BLaER1 (cell line): ENCODE measurements around the gene TMEM52.

ENCODE experiments used
- H3K27ac ChIP-seq: shearing (Covaris generic); formaldehyde crosslinking; 2 replicates; pipeline ENCODE4 v1.8.1; 2022
- H3K27me3 ChIP-seq: shearing (Covaris generic); formaldehyde crosslinking; 2 replicates; pipeline ENCODE4 v1.8.1; 2022
- H3K36me3 ChIP-seq: shearing (Covaris generic); formaldehyde crosslinking; 2 replicates; pipeline ENCODE4 v1.8.1; 2022
- H3K4me1 ChIP-seq: shearing (Covaris generic); formaldehyde crosslinking; 2 replicates; pipeline ENCODE4 v1.8.1; 2022
- H3K4me2 ChIP-seq: shearing (Covaris generic); formaldehyde crosslinking; 2 replicates; pipeline ENCODE4 v1.8.1; 2022
- H3K4me3 ChIP-seq: shearing (Covaris generic); formaldehyde crosslinking; 2 replicates; pipeline ENCODE4 v1.8.1; 2022
- H3K9ac ChIP-seq: shearing (Covaris generic); formaldehyde crosslinking; 2 replicates; pipeline ENCODE4 v1.8.1; 2022
- H3K9me3 ChIP-seq: shearing (Covaris generic); formaldehyde crosslinking; 2 replicates; pipeline ENCODE4 v1.8.1; 2022
- H4K20me1 ChIP-seq: shearing (Covaris generic); formaldehyde crosslinking; 2 replicates; pipeline ENCODE4 v1.8.1; 2022
- Cebpa-rat ChIP-seq: shearing (Covaris generic); IDR thresholded peaks from 2 replicates; pipeline ENCODE4 v1.8.1; 2022

Gene TMEM52

GRCh38 chr1:1959840-1960479, 40.9 kb upstream of the TMEM52 start:
- H3K27me3 ChIP-seq, result 0 out of 2 replicates have a peak, but pooled peaks cover under 1% of the 10 kb centered on the region
- no peaks in the 10 kb centered on the region for H3K36me3 ChIP-seq
- H3K9ac ChIP-seq, result peak overlapping the region; percentile 10; the same call in 1 of the 2 replicates
- no peak overlapping the region for H3K4me3 ChIP-seq
- H3K4me2 ChIP-seq, result peak overlapping the region; percentile 82
- H3K4me1 ChIP-seq, result peaks cover 61% of the 10 kb centered on the region
- H3K9me3 ChIP-seq, result no peaks in the 10 kb centered on the region
- peak overlapping the region; percentile 45; the same call in 1 of the 2 replicates for H3K27ac ChIP-seq
- no peaks in the 10 kb centered on the region for H4K20me1 ChIP-seq
- TF ChIP-seq Cebpa-rat, result no peak

GRCh38 chr1:1959459-1959839, 40.4 kb upstream of the TMEM52 start:
- Histone ChIP-seq H3K27ac (no peak overlapping the region), H3K9ac (no peak overlapping the region), H3K4me3 (no peak overlapping the region), H4K20me1 (no peaks in the 10 kb centered on the region), H3K9me3 (no peaks in the 10 kb centered on the region), H3K4me1 (peaks cover 63% of the 10 kb centered on the region), H3K36me3 (no peaks in the 10 kb centered on the region), H3K27me3 (no peaks in the 10 kb centered on the region), H3K4me2 (peak overlapping the region; percentile 82)
- no peak for TF ChIP-seq Cebpa-rat

- Histone ChIP-seq H3K9me3 (no peaks in the 10 kb centered on the region), H3K9ac (no peak overlapping the region), H3K4me2 (peak overlapping the region; percentile 24), H3K4me1 (peaks cover 63% of the 10 kb centered on the region), H3K27ac (no peak overlapping the region), H4K20me1 (no peaks in the 10 kb centered on the region), H3K27me3 (no peaks in the 10 kb centered on the region), H3K36me3 (no peaks in the 10 kb centered on the region), H3K4me3 (no peak overlapping the region)
- no peak for TF ChIP-seq Cebpa-rat
Measured at GRCh38 chr1:1958071-1958541, 39.0 kb upstream of the TMEM52 start.

GRCh38 chr1:1957533-1957961, 38.5 kb upstream of the TMEM52 start:
- H3K4me1 ChIP-seq, result peaks cover 61% of the 10 kb centered on the region
- H3K9me3 ChIP-seq, result no peaks in the 10 kb centered on the region
- no peaks in the 10 kb centered on the region for H4K20me1 ChIP-seq
- H3K27me3 ChIP-seq, result no peaks in the 10 kb centered on the region
- no peak overlapping the region for H3K9ac ChIP-seq
- no peak for TF ChIP-seq Cebpa-rat
- no peak overlapping the region for H3K27ac ChIP-seq
- H3K36me3 ChIP-seq, result no peaks in the 10 kb centered on the region
- no peak overlapping the region for H3K4me3 ChIP-seq
- H3K4me2 ChIP-seq, result peak overlapping the region; percentile 24; the same call in 1 of the 2 replicates

- Histone ChIP-seq H3K36me3 (no peaks in the 10 kb centered on the region), H3K9ac (no peak overlapping the region), H3K27ac (no peak overlapping the region), H3K4me3 (no peak overlapping the region), H3K27me3 (no peaks in the 10 kb centered on the region), H3K4me2 (peak overlapping the region; percentile 24; the same call in 1 of the 2 replicates), H3K4me1 (peaks cover 54% of the 10 kb centered on the region), H3K9me3 (peaks cover 2% of the 10 kb centered on the region), H4K20me1 (no peaks in the 10 kb centered on the region)
- TF ChIP-seq Cebpa-rat, result no peak
Measured at GRCh38 chr1:1956586-1957532, 37.8 kb upstream of the TMEM52 start.

GRCh38 chr1:1956101-1956500, 37.0 kb upstream of the TMEM52 start:
- H3K4me1 ChIP-seq, result peaks cover 46% of the 10 kb centered on the region
- no peak overlapping the region for H3K27ac ChIP-seq
- H3K9me3 ChIP-seq, result peaks cover 10% of the 10 kb centered on the region
- TF ChIP-seq Cebpa-rat, result no peak
- no peaks in the 10 kb centered on the region for H3K27me3 ChIP-seq
- H3K4me3 ChIP-seq, result no peak overlapping the region
- no peaks in the 10 kb centered on the region for H4K20me1 ChIP-seq
- H3K36me3 ChIP-seq, result no peaks in the 10 kb centered on the region
- H3K9ac ChIP-seq, result no peak overlapping the region
- no peak overlapping the region for H3K4me2 ChIP-seq

GRCh38 chr1:1955621-1956094, 36.6 kb upstream of the TMEM52 start:
- TF ChIP-seq Cebpa-rat, result no peak
- H3K9ac ChIP-seq, result no peak overlapping the region
- H3K27ac ChIP-seq, result no peak overlapping the region
- H3K4me2 ChIP-seq, result no peak overlapping the region
- H4K20me1 ChIP-seq, result no peaks in the 10 kb centered on the region
- H3K4me3 ChIP-seq, result no peak overlapping the region
- peaks cover 14% of the 10 kb centered on the region for H3K9me3 ChIP-seq
- H3K36me3 ChIP-seq, result no peaks in the 10 kb centered on the region
- no peaks in the 10 kb centered on the region for H3K27me3 ChIP-seq
- H3K4me1 ChIP-seq, result peaks cover 42% of the 10 kb centered on the region

- no peak overlapping the region for H3K9ac ChIP-seq
- H3K4me3 ChIP-seq, result no peak overlapping the region
- H3K27me3 ChIP-seq, result no peaks in the 10 kb centered on the region
- no peak overlapping the region; the same call in 1 of the 2 replicates for H3K4me2 ChIP-seq
- H3K27ac ChIP-seq, result no peak overlapping the region
- peaks cover 22% of the 10 kb centered on the region for H3K9me3 ChIP-seq
- H3K4me1 ChIP-seq, result peaks cover 35% of the 10 kb centered on the region
- TF ChIP-seq Cebpa-rat, result no peak
- no peaks in the 10 kb centered on the region for H3K36me3 ChIP-seq
- H4K20me1 ChIP-seq, result no peaks in the 10 kb centered on the region
Measured at GRCh38 chr1:1954831-1955441, 35.9 kb upstream of the TMEM52 start.

- H3K27ac ChIP-seq, result no peak overlapping the region
- H3K9me3 ChIP-seq, result peaks cover 25% of the 10 kb centered on the region
- TF ChIP-seq Cebpa-rat, result no peak
- H4K20me1 ChIP-seq, result no peaks in the 10 kb centered on the region
- H3K36me3 ChIP-seq, result no peaks in the 10 kb centered on the region
- no peak overlapping the region for H3K4me3 ChIP-seq
- H3K27me3 ChIP-seq, result no peaks in the 10 kb centered on the region
- H3K4me1 ChIP-seq, result peaks cover 28% of the 10 kb centered on the region
- no peak overlapping the region for H3K4me2 ChIP-seq
- H3K9ac ChIP-seq, result no peak overlapping the region
Measured at GRCh38 chr1:1954015-1954414, 34.9 kb upstream of the TMEM52 start.
